ENCODE results near the gene CNGA2.
"Not testable (repeated sequence)": the region's sequence is repeated elsewhere in the genome, so short reads cannot be mapped to it uniquely, and the experiment has no call there.

CNGA2 gene

GRCh38 chrX:151734446-151734845, at the start of gene CNGA2:
CNGA2 (plus strand) TSS chrX:151734746; CDS start chrX:151738484, 3,738 bp downstream.
- no peak for DNase-seq (ENCODE audit: low spot score)

GRCh38 chrX:151687635-151688034, 46.9 kb upstream of the CNGA2 start:
- DNase-seq (ENCODE audit: low spot score) = no peak

- DNase-seq (ENCODE audit: low spot score) = no peak
These were observed 45.9 kb upstream of the CNGA2 start for GRCh38 chrX:151688695-151689094.

GRCh38 chrX:151692825-151693224, 41.7 kb upstream of the CNGA2 start:
- no peak for DNase-seq (ENCODE audit: low spot score)

GRCh38 chrX:151694121-151694520, 40.4 kb upstream of the CNGA2 start:
- DNase-seq (ENCODE audit: low spot score) = no peak

GRCh38 chrX:151694661-151695582, 39.6 kb upstream of the CNGA2 start, which contains the start of gene PRRG3:
PRRG3 (plus strand) TSS chrX:151695458; CDS start chrX:151698815, 3,357 bp downstream.
- no peak for DNase-seq (ENCODE audit: low spot score)

GRCh38 chrX:151695583-151696340, 38.8 kb upstream of the CNGA2 start:
- no peak for DNase-seq (ENCODE audit: low spot score)

GRCh38 chrX:151697082-151697481, 37.5 kb upstream of the CNGA2 start:
- DNase-seq (ENCODE audit: low spot score) = not testable (repeated sequence)

- no peak for DNase-seq (ENCODE audit: low spot score)
These were observed 37.0 kb upstream of the CNGA2 start for GRCh38 chrX:151697522-151697921.

GRCh38 chrX:151698485-151698884, 36.1 kb upstream of the CNGA2 start:
- DNase-seq (ENCODE audit: low spot score) = no peak

GRCh38 chrX:151699746-151700145, 34.8 kb upstream of the CNGA2 start:
- DNase-seq (ENCODE audit: low spot score) = no peak

- no peak for DNase-seq (ENCODE audit: low spot score)
These were observed 34.0 kb upstream of the CNGA2 start for GRCh38 chrX:151700581-151700980.

- DNase-seq (ENCODE audit: low spot score) = no peak
These were observed 33.5 kb upstream of the CNGA2 start for GRCh38 chrX:151701071-151701470.

- no peak for DNase-seq (ENCODE audit: low spot score)
These were observed 33.0 kb upstream of the CNGA2 start for GRCh38 chrX:151701531-151701930.

- DNase-seq (ENCODE audit: low spot score) = no peak
These were observed 32.4 kb upstream of the CNGA2 start for GRCh38 chrX:151702026-151702714.

- no peak for DNase-seq (ENCODE audit: low spot score)
These were observed 31.7 kb upstream of the CNGA2 start for GRCh38 chrX:151702741-151703340.

GRCh38 chrX:151703487-151703886, 31.1 kb upstream of the CNGA2 start:
- no peak for DNase-seq (ENCODE audit: low spot score)

GRCh38 chrX:151704041-151704663, 30.4 kb upstream of the CNGA2 start:
- DNase-seq (ENCODE audit: low spot score) = no peak

GRCh38 chrX:151708821-151709220, 25.7 kb upstream of the CNGA2 start:
- DNase-seq (ENCODE audit: low spot score) = no peak

- DNase-seq (ENCODE audit: low spot score) = no peak
These were observed 24.1 kb upstream of the CNGA2 start for GRCh38 chrX:151710457-151710856.

- no peak for DNase-seq (ENCODE audit: low spot score)
These were observed 23.4 kb upstream of the CNGA2 start for GRCh38 chrX:151711154-151711553.

Measured in HuH-7.5 (cell line).